ENCODE measurements around the gene SFXN3. TPM values are rescaled to one million over a fixed set of nuclear protein-coding genes. Genes with fewer than 3 reads are reported as not detected.

SFXN3 gene
- total and polyA plus RNA-seq, 2 of the 13 experiments (the other 11 are each of a cell fraction or from before 2014, with no cell fraction given): 16.8 to 71.5 TPM

- TF ChIP-seq ZMAT5 (CRISPR knock-in tag; IDR thresholded peaks at IDR 0.05; ENCODE audit: borderline replicate concordance, low read depth) (no peak), ELF4 (CRISPR knock-in tag; IDR thresholded peaks at IDR 0.05; ENCODE audit: borderline replicate concordance) (no peak), ZBTB49 (CRISPR knock-in tag; IDR thresholded peaks at IDR 0.05; ENCODE audit: borderline replicate concordance) (no peak), MAX (IDR thresholded peaks at IDR 0.05) (no peak), ZNF446 (CRISPR knock-in tag; IDR thresholded peaks at IDR 0.05) (no peak), SRSF4 (IDR thresholded peaks at IDR 0.05; ENCODE audit: low read depth, low read length, poor library complexity, severe bottlenecking) (no peak), GMEB2 (CRISPR knock-in tag; IDR thresholded peaks at IDR 0.05; ENCODE audit: low read depth) (no peak), HHEX (CRISPR knock-in tag; IDR thresholded peaks at IDR 0.05) (no peak), ZNF562 (CRISPR knock-in tag; IDR thresholded peaks at IDR 0.05; ENCODE audit: borderline replicate concordance) (no peak), MYC (CRISPR knock-in tag; IDR thresholded peaks at IDR 0.05; ENCODE audit: borderline replicate concordance) (peak; percentile 45; the same call in 1 of the 2 replicates), ZNF563 (CRISPR knock-in tag; IDR thresholded peaks at IDR 0.05) (no peak), ZNF382 (CRISPR knock-in tag; IDR thresholded peaks at IDR 0.05; ENCODE audit: borderline replicate concordance) (no peak), SKIL (CRISPR knock-in tag; IDR thresholded peaks at IDR 0.05; ENCODE audit: borderline replicate concordance) (no peak), ZFP41 (CRISPR knock-in tag; IDR thresholded peaks at IDR 0.05; ENCODE audit: borderline replicate concordance) (no peak), ZBTB20 (CRISPR knock-in tag; IDR thresholded peaks at IDR 0.05; ENCODE audit: borderline replicate concordance, low read depth) (no peak), BRCA1 (CRISPR knock-in tag; IDR thresholded peaks at IDR 0.05) (no peak), BRF2 (CRISPR knock-in tag; IDR thresholded peaks at IDR 0.05) (no peak), ZNF180 (CRISPR knock-in tag; IDR thresholded peaks at IDR 0.05; ENCODE audit: borderline replicate concordance, low read depth) (no peak), ZNF224 (CRISPR knock-in tag; IDR thresholded peaks at IDR 0.05) (no peak), SMARCC2 (IDR thresholded peaks at IDR 0.05) (no peak), RBM22 (optimal IDR thresholded peaks at IDR 0.05; ENCODE audit: low read length) (no peak), ISX (CRISPR knock-in tag; conservative IDR thresholded peaks at IDR 0.05) (no peak)
These were observed 36.5 kb downstream of the SFXN3 start (continued) for GRCh38 chr10:101067356-101068083.
